Trophoblast cell (in vitro differentiated cells and primary cell): ENCODE data around the gene KIAA0930.

Source experiments
- DNase-seq, 2 donors: peaks; one replicate each; pipeline ENCODE4 v3.0.0-alpha.2; 2016
- H2AFZ ChIP-seq: 2 replicates; pipeline ENCODE4 v1.6.1; 2013; ENCODE audit warnings: low read length, moderate library complexity, mild to moderate bottlenecking; ENCODE audit not compliant: insufficient read depth, poor library complexity
- H2AK5ac ChIP-seq: 2 replicates; pipeline ENCODE4 v1.6.1; 2013; ENCODE audit warnings: mild to moderate bottlenecking, low read length
- H2BK120ac ChIP-seq: 2 replicates; pipeline ENCODE4 v1.6.1; 2013; ENCODE audit warnings: low read length, mild to moderate bottlenecking, moderate library complexity; ENCODE audit not compliant: insufficient read depth, poor library complexity
- H2BK12ac ChIP-seq: 2 replicates; pipeline ENCODE4 v1.6.1; 2013; ENCODE audit warnings: mild to moderate bottlenecking, low read length, moderate library complexity
- H2BK5ac ChIP-seq: 2 replicates; pipeline ENCODE4 v1.6.1; 2013; ENCODE audit warnings: low read length, low read depth, moderate library complexity, mild to moderate bottlenecking; ENCODE audit not compliant: poor library complexity
- H3K14ac ChIP-seq: 2 replicates; pipeline ENCODE4 v1.6.1; 2013; ENCODE audit warnings: mild to moderate bottlenecking, low read length
- H3K18ac ChIP-seq: 2 replicates; pipeline ENCODE4 v1.6.1; 2013; ENCODE audit warnings: mild to moderate bottlenecking, low read length
- H3K23ac ChIP-seq: 2 replicates; pipeline ENCODE4 v1.6.1; 2013; ENCODE audit warnings: low read length
- H3K27ac ChIP-seq: 2 replicates; pipeline ENCODE4 v1.5.1; 2013; ENCODE audit warnings: low read depth, mild to moderate bottlenecking, inconsistent platforms, low read length, moderate library complexity
- H3K27me3 ChIP-seq: 2 replicates; pipeline ENCODE4 v1.6.1; 2013; ENCODE audit warnings: inconsistent platforms, mild to moderate bottlenecking, low read length, moderate library complexity; ENCODE audit not compliant: insufficient read depth
- H3K36me3 ChIP-seq, 2 experiments: 1 replicate in 1 of 2; 2 replicates in 1 of 2; pipeline ENCODE4 v1.6.1; 2013; ENCODE audit warnings: low read length in 2 of 2, mild to moderate bottlenecking in 2 of 2, moderate library complexity in 1 of 2; ENCODE audit not compliant: insufficient read depth in 2 of 2, control insufficient read depth in 1 of 2
- H3K4ac ChIP-seq: 2 replicates; pipeline ENCODE4 v1.6.1; 2013; ENCODE audit warnings: low read depth, mild to moderate bottlenecking, low read length, moderate library complexity
- H3K4me1 ChIP-seq, 2 experiments: 1 replicate in 1 of 2; 2 replicates in 1 of 2; pipeline ENCODE4 v1.6.1; 2013; ENCODE audit warnings: low read length in 2 of 2, mild to moderate bottlenecking in 2 of 2, moderate library complexity in 1 of 2; ENCODE audit not compliant: insufficient read depth in 2 of 2, control insufficient read depth in 1 of 2
- H3K4me2 ChIP-seq: 2 replicates; pipeline ENCODE4 v1.6.1; 2013; ENCODE audit warnings: inconsistent platforms, mild to moderate bottlenecking, low read length, moderate library complexity
- H3K4me3 ChIP-seq: 2 replicates; pipeline ENCODE4 v1.5.1; 2013; ENCODE audit warnings: mild to moderate bottlenecking, low read depth, low read length, inconsistent platforms
- H3K79me1 ChIP-seq: one replicate; pipeline ENCODE4 v1.6.1; 2013; ENCODE audit warnings: low read length
- H3K79me2 ChIP-seq: 2 replicates; pipeline ENCODE4 v1.6.1; 2013; ENCODE audit warnings: low read length, mild to moderate bottlenecking; ENCODE audit not compliant: control insufficient read depth, insufficient read depth, poor library complexity
- H3K9ac ChIP-seq: 2 replicates; pipeline ENCODE4 v1.6.1; 2013; ENCODE audit warnings: mild to moderate bottlenecking, low read length
- H3K9me3 ChIP-seq: 2 replicates; pipeline ENCODE4 v1.6.1; 2013; ENCODE audit warnings: low read depth, mild to moderate bottlenecking, control low read depth, inconsistent platforms, low read length; ENCODE audit not compliant: insufficient read depth
- H4K12ac ChIP-seq: 2 replicates; pipeline ENCODE4 v1.6.1; 2013; ENCODE audit warnings: low read depth, mild to moderate bottlenecking, low read length, moderate library complexity
- H4K8ac ChIP-seq: 2 replicates; pipeline ENCODE4 v1.6.1; 2013; ENCODE audit warnings: low read depth, mild to moderate bottlenecking, low read length, moderate library complexity
- H4K91ac ChIP-seq: one replicate; pipeline ENCODE4 v1.6.1; 2013; ENCODE audit warnings: low read depth, mild to moderate bottlenecking, low read length, moderate library complexity
- WGBS: extraction: QIAGEN DNeasy Blood & Tissue Kit; methylation state at CpG from one replicate; pipeline ENCODE4 v1.1.7; 2013; ENCODE audit warnings: missing lambda C conversion rate; ENCODE audit not compliant: insufficient read length, insufficient coverage; ENCODE audit errors: extremely low coverage; 5-methylcytosine and 5-hydroxymethylcytosine counted together

Gene KIAA0930

GRCh38 chr22:45154383-45154782 lies 86.3 kb downstream of the KIAA0930 start:
- no CpG with 5 or more reads among the region's 3 CpGs for WGBS
- no peak overlapping the region for H3K14ac ChIP-seq

GRCh38 chr22:45151503-45151902 lies 89.2 kb downstream of the KIAA0930 start:
- Histone ChIP-seq H3K27me3 (no peaks in the 10 kb centered on the region), H3K18ac (no peak overlapping the region), H2AK5ac (no peak overlapping the region), H4K8ac (no peak overlapping the region), H3K4me2 (no peak overlapping the region), H3K4me3 (no peak overlapping the region), H4K12ac (no peak overlapping the region), H3K79me1 (no peaks in the 10 kb centered on the region), H3K4me1 (peaks cover 7 to 8% of the 10 kb centered on the region in 2 experiments), H2BK12ac (no peak overlapping the region), H3K36me3 (peaks cover 0 to 4% of the 10 kb centered on the region in 2 experiments), H3K27ac (no peak overlapping the region), H3K14ac (no peak overlapping the region), H2BK120ac (no peak overlapping the region), H2AFZ (no peak overlapping the region), H3K23ac (no peak overlapping the region), H3K4ac (no peak overlapping the region), H4K91ac (no peak overlapping the region), H3K9me3 (no peaks in the 10 kb centered on the region), H2BK5ac (no peak overlapping the region), H3K79me2 (no peaks in the 10 kb centered on the region), H3K9ac (no peak overlapping the region)
- DNase-seq, result no peak
- WGBS, result no CpG with 5 or more reads among the region's 6 CpGs

More at GRCh38 chr22:45154383-45154782, 86.3 kb downstream of the KIAA0930 start:
- Histone ChIP-seq H2BK5ac (no peak overlapping the region), H2BK12ac (no peak overlapping the region), H3K36me3 (peaks cover 3 to 11% of the 10 kb centered on the region in 2 experiments), H3K79me2 (no peaks in the 10 kb centered on the region), H2AK5ac (no peak overlapping the region), H2AFZ (no peak overlapping the region), H3K23ac (no peak overlapping the region), H3K4me1 (peaks cover 16 to 21% of the 10 kb centered on the region in 2 experiments), H4K12ac (no peak overlapping the region), H4K91ac (no peak overlapping the region), H3K27me3 (no peaks in the 10 kb centered on the region), H3K27ac (no peak overlapping the region), H3K9ac (no peak overlapping the region), H3K18ac (no peak overlapping the region), H3K4me3 (no peak overlapping the region), H3K9me3 (no peaks in the 10 kb centered on the region), H2BK120ac (no peak overlapping the region), H3K79me1 (peaks cover 7% of the 10 kb centered on the region), H4K8ac (no peak overlapping the region), H3K4ac (no peak overlapping the region), H3K4me2 (no peak overlapping the region)
- peak in 1 of 2 donors; percentile 81 for DNase-seq

- H3K4me3 ChIP-seq, result no peak overlapping the region
- H4K91ac ChIP-seq, result no peak overlapping the region
- no peak overlapping the region for H2BK5ac ChIP-seq
- H3K18ac ChIP-seq, result no peak overlapping the region
- no peak overlapping the region for H3K4me2 ChIP-seq
- no peak overlapping the region for H4K8ac ChIP-seq
- H3K4ac ChIP-seq, result no peak overlapping the region
- DNase-seq, result no peak
- H3K27ac ChIP-seq, result no peak overlapping the region
- H4K12ac ChIP-seq, result no peak overlapping the region
- H3K79me1 ChIP-seq, result no peaks in the 10 kb centered on the region
- no peak overlapping the region for H2AFZ ChIP-seq
- no peaks in the 10 kb centered on the region for H3K79me2 ChIP-seq
- no peak overlapping the region for H2BK12ac ChIP-seq
- no peak overlapping the region for H3K23ac ChIP-seq
- H3K14ac ChIP-seq, result no peak overlapping the region
- no peak overlapping the region for H3K9ac ChIP-seq
- no peaks in the 10 kb centered on the region for H3K9me3 ChIP-seq
- H3K27me3 ChIP-seq, result no peaks in the 10 kb centered on the region
- peaks cover 2 to 5% of the 10 kb centered on the region in 2 experiments for H3K4me1 ChIP-seq
- H3K36me3 ChIP-seq, result peaks cover 0 to 4% of the 10 kb centered on the region in 2 experiments
- H2BK120ac ChIP-seq, result no peak overlapping the region
- H2AK5ac ChIP-seq, result no peak overlapping the region
- no CpG with 5 or more reads among the region's 2 CpGs for WGBS
Observed at GRCh38 chr22:45150139-45150538, 90.6 kb downstream of the KIAA0930 start.

- no peak overlapping the region for H2AK5ac ChIP-seq
- no peak for DNase-seq
Observed at GRCh38 chr22:45149671-45150070, 91.0 kb downstream of the KIAA0930 start.

More at GRCh38 chr22:45149671-45150070, 91.0 kb downstream of the KIAA0930 start:
- no peak overlapping the region for H3K4ac ChIP-seq
- WGBS, result no CpG with 5 or more reads among the region's 2 CpGs
- H2BK12ac ChIP-seq, result no peak overlapping the region
- H3K36me3 ChIP-seq, result peaks cover 0 to 4% of the 10 kb centered on the region in 2 experiments
- no peak overlapping the region for H3K4me3 ChIP-seq
- H3K4me1 ChIP-seq, result peaks cover 0 to 5% of the 10 kb centered on the region in 2 experiments
- H3K27me3 ChIP-seq, result no peaks in the 10 kb centered on the region
- H3K18ac ChIP-seq, result no peak overlapping the region
- H3K14ac ChIP-seq, result no peak overlapping the region
- no peak overlapping the region for H4K12ac ChIP-seq
- H3K79me2 ChIP-seq, result no peaks in the 10 kb centered on the region
- H4K91ac ChIP-seq, result no peak overlapping the region
- H3K23ac ChIP-seq, result no peak overlapping the region
- H4K8ac ChIP-seq, result no peak overlapping the region
- H2AFZ ChIP-seq, result no peak overlapping the region
- no peak overlapping the region for H2BK5ac ChIP-seq
- no peak overlapping the region for H3K4me2 ChIP-seq
- no peak overlapping the region for H3K27ac ChIP-seq
- no peaks in the 10 kb centered on the region for H3K79me1 ChIP-seq
- H3K9ac ChIP-seq, result no peak overlapping the region
- no peak overlapping the region for H2BK120ac ChIP-seq
- H3K9me3 ChIP-seq, result no peaks in the 10 kb centered on the region
